ENCODE results near the gene GUCY1A1.

GRCh38 chr4:155692361-155692760 is 25.7 kb downstream of the GUCY1A1 start:
- TF ChIP-seq CTCF (conservative IDR thresholded peaks at IDR 0.05), result no peak
- no peak for TF ChIP-seq ZFX (IDR thresholded peaks at IDR 0.05)
